Skeletal muscle satellite cell (primary cell): ENCODE results near the gene ARHGEF10L.

ENCODE experiments used
- H3K27me3 ChIP-seq: 2 replicates; pipeline ENCODE4 v1.7.0; 2013; ENCODE audit warnings: low read length; ENCODE audit not compliant: control insufficient read depth, insufficient read depth
- H3K36me3 ChIP-seq: 2 replicates; pipeline ENCODE4 v1.7.0; 2013; ENCODE audit warnings: mild to moderate bottlenecking, control low read depth, low read length; ENCODE audit not compliant: insufficient read depth
- H3K4me1 ChIP-seq: 2 replicates; pipeline ENCODE4 v1.7.0; 2013; ENCODE audit warnings: low read length; ENCODE audit not compliant: control insufficient read depth, insufficient read depth
- H3K4me2 ChIP-seq: 2 replicates; pipeline ENCODE4 v1.7.0; 2013; ENCODE audit warnings: mild to moderate bottlenecking, low read length
- H3K4me3 ChIP-seq: 2 replicates; pipeline ENCODE4 v1.7.0; 2013; ENCODE audit warnings: low read length
- H3K9ac ChIP-seq: 2 replicates; pipeline ENCODE4 v1.7.0; 2013; ENCODE audit warnings: mild to moderate bottlenecking, low read depth, low read length, moderate library complexity
- H3K9me3 ChIP-seq: replicated peaks from 2 replicates; pipeline ENCODE4 v1.7.0; 2013; ENCODE audit warnings: mild to moderate bottlenecking, control low read depth, low read length

ARHGEF10L gene

GRCh38 chr1:17509363-17509762, 30.1 kb upstream of the ARHGEF10L start:
- no peaks in the 10 kb centered on the region for H3K9me3 ChIP-seq
- no peak overlapping the region for H3K4me3 ChIP-seq
- no peaks in the 10 kb centered on the region for H3K4me1 ChIP-seq
- no peak overlapping the region for H3K4me2 ChIP-seq
- no peaks in the 10 kb centered on the region for H3K36me3 ChIP-seq
- H3K9ac ChIP-seq = no peak overlapping the region
- H3K27me3 ChIP-seq = peaks cover 5% of the 10 kb centered on the region

- Histone ChIP-seq H3K4me1 (no peaks in the 10 kb centered on the region), H3K9me3 (no peaks in the 10 kb centered on the region), H3K27me3 (peaks cover 5% of the 10 kb centered on the region), H3K4me3 (no peak overlapping the region), H3K4me2 (no peak overlapping the region), H3K9ac (no peak overlapping the region), H3K36me3 (no peaks in the 10 kb centered on the region)
Measured at GRCh38 chr1:17510138-17510537, 29.4 kb upstream of the ARHGEF10L start.

- no peaks in the 10 kb centered on the region for H3K9me3 ChIP-seq
- H3K4me1 ChIP-seq = no peaks in the 10 kb centered on the region
- H3K27me3 ChIP-seq = peaks cover 9% of the 10 kb centered on the region
- H3K9ac ChIP-seq = no peak overlapping the region
- no peaks in the 10 kb centered on the region for H3K36me3 ChIP-seq
- no peak overlapping the region for H3K4me2 ChIP-seq
- no peak overlapping the region for H3K4me3 ChIP-seq
Measured at GRCh38 chr1:17511188-17511587, 28.3 kb upstream of the ARHGEF10L start.

- Histone ChIP-seq H3K9me3 (no peaks in the 10 kb centered on the region), H3K27me3 (peaks cover 21% of the 10 kb centered on the region), H3K36me3 (no peaks in the 10 kb centered on the region), H3K4me2 (no peak overlapping the region), H3K4me3 (no peak overlapping the region), H3K4me1 (no peaks in the 10 kb centered on the region), H3K9ac (no peak overlapping the region)
Measured at GRCh38 chr1:17513131-17513530, 26.4 kb upstream of the ARHGEF10L start.

- Histone ChIP-seq H3K9ac (no peak overlapping the region), H3K9me3 (no peaks in the 10 kb centered on the region), H3K36me3 (no peaks in the 10 kb centered on the region), H3K4me3 (no peak overlapping the region), H3K27me3 (peaks cover 22% of the 10 kb centered on the region), H3K4me2 (no peak overlapping the region), H3K4me1 (no peaks in the 10 kb centered on the region)
Measured at GRCh38 chr1:17514776-17515175, 24.7 kb upstream of the ARHGEF10L start.

GRCh38 chr1:17515902-17516301, 23.6 kb upstream of the ARHGEF10L start:
- Histone ChIP-seq H3K36me3 (no peaks in the 10 kb centered on the region), H3K9me3 (no peaks in the 10 kb centered on the region), H3K9ac (no peak overlapping the region), H3K4me1 (no peaks in the 10 kb centered on the region), H3K4me2 (no peak overlapping the region), H3K27me3 (peaks cover 27% of the 10 kb centered on the region), H3K4me3 (no peak overlapping the region)

- H3K9ac ChIP-seq = no peak overlapping the region
- no peak overlapping the region for H3K4me2 ChIP-seq
- no peaks in the 10 kb centered on the region for H3K9me3 ChIP-seq
- peaks cover 32% of the 10 kb centered on the region for H3K27me3 ChIP-seq
- H3K36me3 ChIP-seq = no peaks in the 10 kb centered on the region
- no peaks in the 10 kb centered on the region for H3K4me1 ChIP-seq
- no peak overlapping the region for H3K4me3 ChIP-seq
Measured at GRCh38 chr1:17516303-17517214, 22.9 kb upstream of the ARHGEF10L start.

- Histone ChIP-seq H3K4me1 (no peaks in the 10 kb centered on the region), H3K4me2 (no peak overlapping the region), H3K4me3 (no peak overlapping the region), H3K36me3 (no peaks in the 10 kb centered on the region), H3K27me3 (peaks cover 43% of the 10 kb centered on the region), H3K9me3 (no peaks in the 10 kb centered on the region), H3K9ac (no peak overlapping the region)
Measured at GRCh38 chr1:17520041-17520440, 19.5 kb upstream of the ARHGEF10L start.

- Histone ChIP-seq H3K27me3 (peaks cover 44% of the 10 kb centered on the region), H3K9ac (no peak overlapping the region)
Measured at GRCh38 chr1:17520473-17521319, 18.8 kb upstream of the ARHGEF10L start.

GRCh38 chr1:17521946-17522612, 17.4 kb upstream of the ARHGEF10L start:
- Histone ChIP-seq H3K4me1 (peaks cover under 1% of the 10 kb centered on the region), H3K27me3 (peaks cover 43% of the 10 kb centered on the region), H3K4me3 (no peak overlapping the region), H3K9me3 (no peaks in the 10 kb centered on the region), H3K9ac (no peak overlapping the region), H3K36me3 (no peaks in the 10 kb centered on the region), H3K4me2 (no peak overlapping the region)

More at GRCh38 chr1:17520473-17521319, 18.8 kb upstream of the ARHGEF10L start:
- Histone ChIP-seq H3K36me3 (no peaks in the 10 kb centered on the region), H3K4me3 (no peak overlapping the region), H3K4me1 (no peaks in the 10 kb centered on the region), H3K9me3 (no peaks in the 10 kb centered on the region), H3K4me2 (no peak overlapping the region)

GRCh38 chr1:17523321-17524041, 16.0 kb upstream of the ARHGEF10L start:
- Histone ChIP-seq H3K4me3 (no peak overlapping the region), H3K4me1 (peaks cover 5% of the 10 kb centered on the region), H3K36me3 (no peaks in the 10 kb centered on the region), H3K27me3 (peaks cover 47% of the 10 kb centered on the region), H3K9ac (no peak overlapping the region), H3K9me3 (no peaks in the 10 kb centered on the region), H3K4me2 (no peak overlapping the region)
